NCI-H2107 treated with DMSO at 0.1 percent for 48 hours (cell line): ENCODE data around the gene POLR1E.
"Not testable (repeated sequence)": the region's sequence is repeated elsewhere in the genome, so short reads cannot be mapped to it uniquely, and the experiment has no call there.

Experiments
- DNase-seq: peaks from one replicate; lab custom pipeline; 2025; ENCODE audit not compliant: unreplicated experiment; lab: John Stamatoyannopoulos, UW

POLR1E gene

GRCh38 chr9:37499297-37499696 is 13.5 kb downstream of the POLR1E start:
- DNase-seq, result no peak

- DNase-seq, result no peak
These were observed 16.3 kb downstream of the POLR1E start for GRCh38 chr9:37501957-37502596.

- DNase-seq, result no peak
These were observed 18.0 kb downstream of the POLR1E start for GRCh38 chr9:37503736-37504135.

- no peak for DNase-seq
These were observed 18.9 kb downstream of the POLR1E start for GRCh38 chr9:37504605-37505004.

- DNase-seq, result no peak
These were observed 21.9 kb downstream of the POLR1E start for GRCh38 chr9:37507566-37508134.

- DNase-seq, result no peak
These were observed 22.5 kb downstream of the POLR1E start for GRCh38 chr9:37508135-37508833.

- DNase-seq, result no peak
These were observed 23.1 kb downstream of the POLR1E start for GRCh38 chr9:37508834-37509206.

GRCh38 chr9:37509536-37509935 is 23.8 kb downstream of the POLR1E start:
- DNase-seq, result no peak

- not testable (repeated sequence) for DNase-seq
These were observed 24.3 kb downstream of the POLR1E start for GRCh38 chr9:37510053-37510452.

- no peak for DNase-seq
These were observed 25.6 kb downstream of the POLR1E start for GRCh38 chr9:37511016-37512010.

GRCh38 chr9:37512437-37512836 is 26.7 kb downstream of the POLR1E start:
- DNase-seq, result no peak

- DNase-seq, result not testable (repeated sequence)
These were observed 28.7 kb downstream of the POLR1E start for GRCh38 chr9:37514415-37514814.

- no peak for DNase-seq
These were observed 29.3 kb downstream of the POLR1E start for GRCh38 chr9:37514999-37515398.

GRCh38 chr9:37515620-37516258 is 30.0 kb downstream of the POLR1E start:
- DNase-seq, result no peak

GRCh38 chr9:37517923-37518322 is 32.2 kb downstream of the POLR1E start:
- DNase-seq, result no peak

- no peak for DNase-seq
These were observed 34.9 kb downstream of the POLR1E start for GRCh38 chr9:37520641-37521040.

- DNase-seq, result no peak
These were observed 35.4 kb downstream of the POLR1E start for GRCh38 chr9:37521111-37521510.

GRCh38 chr9:37522971-37523370 is 37.2 kb downstream of the POLR1E start:
- no peak for DNase-seq

GRCh38 chr9:37523916-37524315 is 38.2 kb downstream of the POLR1E start:
- no peak for DNase-seq

- DNase-seq, result peak; percentile 83
These were observed 43.1 kb downstream of the POLR1E start for GRCh38 chr9:37528652-37529471.
